HS-5 (cell line): ENCODE results near the gene RB1.
A peak's percentile ranks its signal among the peaks of the same experiment; 100 is the strongest.

Experiments used
- DNase-seq: peaks from one replicate; pipeline ENCODE4 v3.0.0-alpha.2; 2012; ENCODE audit warnings: low read depth

The RB1 gene

DNA sequence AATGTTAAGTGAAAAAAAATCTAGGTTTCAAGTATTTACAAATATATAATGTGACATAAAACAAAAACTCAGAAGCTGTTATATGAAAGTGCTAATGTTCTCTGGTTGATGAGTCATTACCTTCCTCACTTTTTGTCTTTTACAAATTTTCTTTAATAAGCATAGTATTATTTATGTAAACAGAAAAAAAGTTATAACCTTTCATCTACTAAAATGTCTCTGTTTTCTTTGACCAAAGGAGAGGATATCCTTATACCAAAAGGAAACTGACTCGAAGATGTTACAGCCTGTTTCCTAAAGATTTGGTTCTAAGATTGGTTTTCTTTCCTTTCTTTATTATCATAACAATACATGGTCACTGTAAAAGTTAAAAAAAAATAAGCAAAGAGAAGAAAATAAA, 191.3 kb downstream of the RB1 start:
- no peak for DNase-seq

DNA sequence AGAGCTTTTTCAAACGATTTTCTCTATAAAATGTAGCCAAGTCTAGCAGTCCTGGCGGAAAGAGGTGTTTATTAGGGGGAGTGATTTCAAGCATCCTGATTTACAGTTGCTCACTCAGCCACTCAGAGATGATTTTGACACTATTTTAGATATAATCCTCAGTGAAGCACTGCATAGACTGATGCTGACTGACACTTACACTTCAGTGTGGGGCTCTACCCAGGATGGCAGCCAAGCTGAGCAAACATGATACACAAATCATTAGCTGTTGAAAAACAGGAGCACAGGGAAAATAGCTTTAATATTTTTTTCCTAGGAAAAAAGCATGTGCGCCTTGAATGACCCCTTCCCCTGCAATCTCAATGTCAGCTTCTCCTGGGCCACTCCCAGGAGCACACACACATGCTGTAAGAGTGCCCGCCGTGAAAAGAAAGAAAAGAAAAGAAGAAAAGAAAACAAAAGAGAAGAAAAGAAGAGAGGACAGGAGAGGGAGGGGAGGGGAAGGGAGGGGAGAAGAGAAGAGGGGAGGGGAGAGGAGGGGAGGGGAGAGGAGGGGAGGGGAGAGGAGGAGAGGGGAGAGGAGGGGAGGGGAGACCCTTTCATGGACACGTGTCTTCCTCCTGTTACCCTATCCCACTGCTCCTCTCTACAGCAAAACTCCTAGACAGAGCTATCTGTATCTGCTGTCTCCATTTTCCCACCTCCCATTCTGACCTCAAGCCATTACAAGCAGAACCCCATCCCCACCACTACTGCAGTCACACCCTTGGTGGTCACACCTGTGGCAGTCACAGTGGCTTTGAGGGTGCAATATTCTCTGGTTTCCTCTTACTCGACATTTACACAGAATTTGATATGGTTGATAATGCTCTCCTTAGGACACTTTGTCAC, 193.0 kb downstream of the RB1 start:
- DNase-seq = no peak

DNA sequence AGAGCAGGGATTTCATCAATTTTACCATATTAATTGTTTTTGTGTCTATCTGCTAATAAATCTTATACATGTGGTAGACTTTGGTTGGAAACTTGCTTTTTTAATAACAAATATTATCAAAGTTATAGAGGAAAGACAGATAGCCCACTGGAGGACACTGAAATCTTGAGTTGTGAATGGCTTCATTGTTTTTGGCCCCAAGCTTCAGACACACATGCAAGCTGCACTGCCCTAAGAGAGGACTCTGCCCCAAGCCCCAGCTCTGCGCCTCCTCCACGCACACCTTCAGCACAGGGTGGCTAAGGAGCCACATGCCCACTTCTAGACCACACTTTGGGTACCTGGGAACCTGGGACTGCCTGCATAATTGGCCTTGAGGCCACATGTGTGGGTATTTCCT, 194.1 kb downstream of the RB1 start:
- no peak for DNase-seq

DNA sequence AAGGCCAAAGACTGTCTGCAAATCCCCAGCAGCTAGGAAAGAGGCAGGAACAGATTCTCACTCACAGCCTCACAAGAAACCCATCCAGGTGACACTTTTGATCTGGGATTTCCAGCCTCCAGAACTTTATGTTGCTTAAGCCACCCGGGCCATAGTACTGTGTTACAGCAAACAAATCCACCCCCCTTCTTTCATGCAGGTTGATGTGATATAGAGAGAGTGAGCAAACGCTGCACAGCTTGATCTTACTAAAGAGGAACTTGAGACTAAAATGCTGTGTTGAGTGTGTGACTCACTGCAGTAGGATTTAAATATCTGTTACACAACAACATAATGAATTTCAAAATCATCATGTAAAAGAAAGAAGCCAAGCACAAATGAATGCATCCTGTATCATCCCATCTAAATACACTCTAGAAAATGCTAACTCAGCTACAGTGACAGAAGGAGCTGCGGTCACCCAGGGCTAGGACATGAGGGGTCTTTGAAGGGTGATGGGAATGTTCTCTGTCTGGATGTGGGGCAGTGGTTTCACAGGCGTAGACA, 197.2 kb downstream of the RB1 start:
- peak; percentile 41 for DNase-seq

DNA sequence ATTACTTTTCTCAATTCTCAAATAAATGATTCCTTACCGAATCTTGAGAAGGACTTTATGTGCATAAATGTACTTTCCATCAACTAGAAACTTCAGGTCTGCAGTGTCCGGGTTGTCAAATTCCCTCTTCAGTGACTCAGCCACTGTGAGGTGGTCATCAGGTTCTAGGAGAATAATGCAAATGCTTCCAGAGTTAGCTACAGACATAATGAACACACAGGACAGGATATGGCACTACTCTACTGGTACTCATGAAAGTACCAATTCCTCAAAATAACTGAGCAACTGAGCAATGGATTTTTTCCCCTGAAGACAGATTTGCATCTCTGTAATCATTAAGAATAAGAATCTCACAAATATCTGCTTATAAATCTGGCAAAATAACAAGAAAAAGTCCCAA, 198.2 kb downstream of the RB1 start:
- DNase-seq = no peak

DNA sequence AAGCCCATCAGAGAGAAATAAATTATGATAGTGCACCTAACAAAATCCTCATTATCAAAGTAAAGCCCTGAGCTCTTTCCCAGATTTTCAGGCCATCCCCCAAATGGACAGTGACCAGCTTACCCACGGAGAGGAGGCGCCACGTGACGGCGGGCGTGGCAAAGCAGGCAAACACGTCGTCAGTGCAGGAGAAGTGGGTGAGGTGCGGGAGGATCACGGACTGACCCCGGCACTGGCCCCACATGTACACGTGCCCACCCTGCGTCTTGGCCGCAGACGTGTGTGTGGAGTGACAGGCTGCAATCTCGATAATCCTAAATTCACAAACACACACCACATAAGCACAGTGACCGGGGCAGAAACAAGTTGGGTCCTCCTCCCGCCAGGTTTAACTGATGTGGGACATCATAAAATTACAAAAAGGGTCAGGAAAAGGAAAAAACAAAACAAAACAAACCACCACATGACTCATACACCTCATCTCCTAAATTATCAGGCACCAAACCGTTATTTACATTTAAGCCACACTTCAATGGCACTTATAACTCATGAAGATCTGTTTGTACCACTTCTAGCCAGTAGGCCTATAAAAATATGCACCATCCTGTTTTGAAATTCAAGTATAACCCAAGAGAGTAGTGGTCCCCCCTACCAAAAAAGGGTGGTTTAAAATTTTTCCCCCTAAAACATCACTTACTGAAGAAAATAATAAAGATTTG, 199.2 kb downstream of the RB1 start:
- DNase-seq = no peak

DNA sequence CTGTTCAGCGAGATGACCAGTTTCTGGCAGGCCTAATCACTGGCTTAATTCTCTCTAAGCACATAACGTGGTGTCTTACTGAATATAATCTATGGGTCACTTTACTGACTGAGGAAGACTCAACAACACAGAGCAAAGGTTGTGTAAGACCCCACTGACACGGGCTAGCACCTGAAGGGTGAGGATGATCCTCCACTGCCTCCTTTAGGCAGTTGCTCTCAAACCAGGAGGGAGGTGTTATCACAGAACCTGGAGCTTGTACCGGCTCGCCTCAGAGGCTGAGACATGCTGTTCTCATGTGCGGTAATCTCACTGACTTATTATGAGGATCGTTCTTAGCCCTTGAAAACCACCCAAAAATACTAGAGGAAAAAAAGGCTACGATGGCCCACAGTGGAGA, 201.1 kb downstream of the RB1 start:
- no peak for DNase-seq

DNA sequence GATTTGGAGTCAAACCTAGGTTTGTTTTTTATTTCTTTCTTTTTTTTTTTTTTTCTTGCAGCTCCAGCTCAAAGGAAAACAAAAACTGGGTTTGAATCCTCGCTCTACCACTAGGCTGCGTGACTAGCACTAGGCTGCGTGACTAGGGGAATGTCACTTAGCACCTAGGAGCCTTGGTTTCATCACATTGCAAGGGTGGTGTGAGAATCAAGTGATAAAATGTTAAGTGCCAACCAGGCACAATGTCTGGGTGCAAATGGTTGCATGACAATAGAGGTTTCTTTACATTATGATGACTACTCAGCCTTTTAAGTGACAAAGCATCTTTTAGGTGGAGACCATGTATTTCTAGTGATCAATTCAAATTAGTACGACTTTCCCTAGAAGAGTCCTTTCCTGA, 201.5 kb downstream of the RB1 start:
- DNase-seq = no peak

DNA sequence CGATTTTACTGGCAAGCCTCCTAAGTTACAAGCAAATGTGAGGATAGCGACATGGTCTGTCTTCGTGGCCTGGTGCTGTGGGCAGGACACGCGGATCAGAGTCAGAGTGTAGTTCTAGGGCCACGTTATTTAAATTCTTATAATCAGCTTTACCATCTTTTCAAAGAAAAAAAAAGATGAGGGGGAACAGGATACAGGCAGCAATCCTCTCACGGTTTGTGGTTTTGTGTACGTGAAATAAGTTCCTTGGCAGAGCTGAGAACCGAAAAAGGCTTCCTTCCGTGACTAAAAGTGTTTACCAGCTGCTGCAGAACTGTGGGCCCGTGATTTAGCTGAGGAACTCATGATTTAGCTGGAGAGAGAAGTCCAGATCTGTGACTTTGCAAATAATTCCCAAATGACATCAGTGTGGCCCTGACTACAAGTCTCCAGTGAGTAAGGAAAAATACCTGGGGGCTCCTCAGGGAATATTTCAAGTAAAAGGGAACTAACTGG, 202.1 kb downstream of the RB1 start:
- DNase-seq = no peak

DNA sequence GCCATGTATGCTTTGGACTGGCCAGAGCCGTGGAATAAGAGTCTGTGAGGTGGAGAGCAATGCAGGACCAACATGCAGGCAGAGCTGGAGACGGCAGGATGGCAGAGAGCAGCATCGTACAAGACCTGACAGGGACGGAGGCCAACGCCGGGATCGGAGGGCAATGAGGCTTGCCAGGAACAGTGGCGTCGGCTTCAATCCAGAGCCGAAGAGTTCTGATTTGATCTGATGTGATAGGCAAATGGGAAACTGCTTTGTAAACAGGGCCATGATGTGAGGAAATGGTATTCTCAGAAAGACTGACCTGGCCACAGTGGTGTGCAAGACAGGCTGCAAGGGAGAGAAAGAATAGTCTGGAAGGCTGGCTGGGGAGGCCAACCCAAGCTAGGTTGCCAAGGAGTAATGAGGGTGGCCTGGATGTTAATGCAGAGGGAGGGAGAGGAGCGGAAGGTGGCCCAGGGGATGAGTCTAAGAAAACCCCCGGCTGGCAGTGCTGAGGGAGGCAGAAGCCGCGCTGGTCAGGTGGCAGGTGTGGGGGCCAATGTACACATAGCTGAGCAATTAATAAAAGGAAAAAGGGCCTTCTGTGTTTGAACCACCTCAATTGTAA, 202.6 kb downstream of the RB1 start:
- no peak for DNase-seq

DNA sequence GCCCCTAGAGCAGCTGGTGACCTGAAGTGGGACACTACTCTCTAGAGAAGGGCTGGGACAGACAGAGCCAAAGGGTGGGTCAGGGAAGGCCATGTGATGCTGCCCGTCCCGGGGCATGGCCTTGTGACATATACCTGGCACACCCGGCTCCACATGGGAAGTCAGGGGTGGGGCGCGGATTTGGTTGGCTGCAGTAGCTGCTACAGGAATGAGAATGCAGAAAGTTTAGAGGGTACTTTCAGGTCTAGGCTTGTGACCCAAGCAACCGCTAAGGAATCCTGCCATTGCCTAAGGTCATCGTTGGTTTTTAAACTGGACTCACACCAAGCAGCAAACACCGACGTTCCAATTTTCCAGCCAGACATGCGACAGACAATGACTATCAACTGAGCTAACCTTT, 203.5 kb downstream of the RB1 start:
- DNase-seq = no peak

DNA sequence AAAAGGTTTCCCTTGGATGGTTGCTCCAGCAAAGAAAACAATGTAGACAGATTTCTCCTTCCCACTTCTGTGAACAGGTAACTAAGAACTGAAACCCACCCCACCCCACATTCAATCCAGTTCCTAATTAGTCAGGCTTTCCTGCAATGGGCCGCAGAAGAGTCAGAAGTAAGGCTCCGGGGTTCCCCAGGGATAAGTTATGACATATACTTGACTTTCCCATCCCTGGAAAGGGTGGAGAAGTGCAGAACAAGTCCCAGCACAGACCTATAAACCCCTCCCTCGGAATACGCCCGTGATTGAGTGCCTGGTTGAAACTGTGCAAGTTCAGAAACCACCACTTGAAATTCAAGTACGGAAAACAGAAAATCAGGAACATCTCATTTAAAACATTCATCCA, 204.5 kb downstream of the RB1 start:
- DNase-seq = no peak

DNA sequence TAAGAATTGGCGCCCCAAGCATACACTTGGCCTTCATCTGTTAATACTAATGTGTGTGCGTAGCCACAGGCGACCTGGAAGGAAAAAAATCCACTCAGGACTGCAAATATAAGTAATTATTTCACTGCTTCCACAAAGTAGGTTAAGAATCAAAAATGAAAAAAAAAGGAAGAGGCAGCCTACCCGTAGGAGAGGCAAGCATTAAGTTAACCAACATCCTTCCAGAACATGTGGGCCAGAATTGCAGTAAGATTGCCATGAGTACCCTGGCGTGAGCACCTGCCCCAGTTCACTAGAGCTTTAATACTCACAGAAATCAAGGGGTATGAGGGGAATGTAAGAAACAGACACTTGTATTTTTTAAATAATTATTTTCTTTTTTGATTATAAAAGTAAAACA, 207.1 kb downstream of the RB1 start:
- no peak for DNase-seq

DNA sequence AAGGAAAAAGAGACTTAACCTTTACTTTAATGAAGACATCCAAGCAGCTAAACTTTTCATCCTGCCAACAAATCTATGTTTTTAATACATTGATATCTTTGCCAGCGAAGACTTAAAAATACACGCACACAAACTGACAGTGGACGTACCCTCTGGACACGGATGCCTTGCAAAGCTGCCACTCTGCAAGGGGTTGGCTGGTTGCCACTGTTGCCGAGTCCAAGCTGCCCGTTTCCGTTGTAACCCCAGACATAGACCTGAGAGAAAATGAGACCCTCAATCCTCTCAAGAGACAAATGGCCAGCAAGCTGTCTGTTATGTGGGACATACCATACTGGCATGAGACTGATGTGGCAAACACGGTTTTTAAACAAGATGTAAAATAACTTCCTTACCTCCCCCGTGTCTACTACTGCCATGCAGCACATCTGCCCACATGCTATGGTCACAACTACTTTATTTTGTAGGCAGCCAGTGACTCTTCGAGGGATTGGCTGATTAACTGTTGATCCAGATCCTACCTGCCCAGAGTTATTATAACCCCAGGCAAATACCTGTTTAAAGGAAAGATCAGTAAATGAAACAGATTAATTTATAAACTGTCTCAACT, 208.2 kb downstream of the RB1 start:
- no peak for DNase-seq

DNA sequence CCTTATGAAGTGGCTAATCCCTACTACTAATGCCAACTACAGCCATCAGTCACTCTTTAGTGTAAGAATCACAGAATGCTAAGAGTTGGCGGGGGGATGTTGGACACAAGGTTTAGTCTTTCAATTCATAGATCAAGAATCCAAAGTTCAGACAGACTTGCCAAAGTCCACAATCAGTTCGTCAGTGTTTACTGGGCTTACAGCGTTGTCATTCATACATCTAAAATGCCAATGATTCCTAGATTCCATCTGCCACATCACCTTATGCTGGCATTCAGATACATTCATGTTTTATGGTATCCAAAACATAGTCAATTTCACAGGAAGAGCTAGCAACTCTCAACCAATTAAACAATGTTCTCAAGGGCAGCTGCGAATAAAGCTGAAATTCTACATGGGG, 211.2 kb downstream of the RB1 start:
- no peak for DNase-seq

DNA sequence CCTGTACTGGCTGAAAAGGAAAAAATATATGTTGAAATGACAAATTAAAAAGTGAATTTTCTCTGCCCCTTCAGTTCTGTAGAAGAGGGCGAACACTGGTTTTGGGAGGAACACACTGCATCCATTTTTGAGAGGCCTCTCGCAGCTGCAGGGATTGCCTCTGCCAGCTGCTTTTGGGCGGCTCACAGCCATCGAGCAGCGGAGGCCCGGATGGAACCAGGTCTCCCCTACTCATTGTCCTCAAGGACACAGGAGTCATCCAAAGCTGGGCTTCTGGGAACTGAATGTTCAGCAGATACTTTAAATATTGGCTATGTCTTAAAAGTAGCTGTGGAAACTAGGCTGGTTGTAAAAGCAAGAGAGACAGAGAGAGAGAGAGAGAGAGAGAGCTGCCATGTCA, 212.2 kb downstream of the RB1 start:
- DNase-seq = no peak

DNA sequence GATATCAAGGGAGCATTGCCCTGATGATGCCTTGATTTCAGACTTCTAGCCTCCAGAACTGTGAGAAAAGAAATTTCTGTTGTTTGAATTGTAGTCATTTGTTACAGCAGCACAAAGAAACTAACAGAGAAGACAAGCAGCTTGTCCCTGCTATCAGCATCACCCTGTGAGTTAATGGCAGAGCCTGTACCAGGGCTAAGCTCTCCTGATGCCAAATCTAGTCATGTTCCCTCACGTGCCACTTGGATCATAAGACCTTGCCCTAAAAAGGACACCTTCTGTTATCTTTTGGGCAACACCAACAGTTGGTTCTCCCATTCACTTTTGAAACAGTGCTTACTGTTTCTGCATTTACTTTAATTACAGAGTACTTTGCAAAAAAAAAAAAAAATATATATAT, 214.5 kb downstream of the RB1 start:
- DNase-seq = no peak

DNA sequence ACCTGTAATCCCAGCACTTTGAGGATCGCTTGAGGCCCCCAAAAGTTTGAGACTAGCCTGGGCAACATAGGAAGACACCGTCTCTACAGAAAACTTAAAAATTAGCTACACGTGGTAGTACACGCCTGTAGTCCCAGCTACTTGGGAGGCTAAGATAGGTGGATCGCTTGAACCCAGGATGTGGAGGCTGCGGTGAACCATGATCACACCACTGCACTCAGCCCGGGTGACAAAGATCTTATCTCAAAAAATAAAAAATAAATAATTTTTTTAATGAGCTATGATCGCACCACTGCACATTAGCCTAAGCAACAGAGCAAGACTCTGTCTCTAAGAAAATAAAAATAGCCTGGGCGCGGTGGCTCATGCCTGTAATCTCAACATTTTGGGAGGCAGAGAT, 222.7 kb downstream of the RB1 start:
- DNase-seq = no peak

DNA sequence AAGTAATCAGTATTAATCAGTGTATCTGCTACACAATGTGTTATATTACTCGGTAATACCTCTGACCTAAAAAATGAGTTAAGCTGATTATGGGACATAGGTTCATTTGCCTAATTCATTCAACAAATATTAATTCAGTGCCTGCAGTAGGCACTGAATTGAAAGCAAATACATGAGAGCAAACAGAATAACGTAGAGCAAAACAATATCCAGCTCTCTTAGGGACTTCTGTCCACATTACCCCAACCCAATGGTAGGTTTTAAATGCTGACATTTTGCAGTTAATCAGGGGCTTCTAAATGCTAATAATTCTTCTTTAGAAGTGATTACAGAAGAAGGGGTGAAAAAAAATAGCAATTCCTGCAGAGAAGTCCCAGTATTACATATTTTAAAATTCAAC, 224.4 kb downstream of the RB1 start:
- DNase-seq = no peak

DNA sequence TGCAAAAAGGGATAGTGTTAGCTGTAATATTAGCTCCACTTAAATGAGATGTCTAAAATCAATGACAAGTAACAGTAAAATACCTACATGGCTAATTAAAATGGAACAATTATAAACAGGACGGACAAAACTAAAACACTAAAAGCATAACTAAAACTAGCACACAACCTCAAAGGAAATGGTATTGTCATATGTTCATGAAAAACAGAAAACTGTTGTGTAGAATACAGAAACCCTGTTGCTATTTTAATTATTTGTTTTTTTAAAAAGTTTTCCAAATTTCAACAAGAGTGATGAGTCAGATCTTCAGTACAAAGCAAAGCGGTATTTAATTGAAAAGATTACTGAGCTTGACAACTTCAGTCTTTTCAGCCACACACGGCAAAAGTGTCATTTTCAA, 225.2 kb downstream of the RB1 start:
- DNase-seq = no peak

DNA sequence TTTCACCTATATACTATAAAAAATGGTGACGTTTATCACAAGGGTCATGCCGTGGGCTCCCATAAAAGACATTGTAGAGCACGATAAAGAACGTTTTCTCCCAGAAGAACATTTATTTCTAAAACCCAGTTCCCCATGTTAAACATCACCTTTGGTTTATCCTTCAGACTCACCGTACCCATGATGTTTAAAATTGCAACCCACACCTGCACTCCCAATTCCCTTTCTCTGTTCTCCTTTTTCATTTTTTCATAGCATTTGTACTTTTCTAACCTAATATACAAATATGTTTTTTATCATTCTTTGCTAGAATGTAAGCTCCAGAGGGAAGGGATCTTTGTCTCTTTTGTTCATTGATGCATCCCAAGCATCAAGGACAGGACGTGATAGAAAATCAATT, 227.3 kb downstream of the RB1 start:
- no peak for DNase-seq
